ENCODE results near the gene CER1. TPM values are rescaled to one million over a fixed set of nuclear protein-coding genes. Genes with fewer than 3 reads are reported as not detected.

CER1 gene
- total and polyA plus RNA-seq, 2 of the 8 experiments (the other 6 are each of a cell fraction or from before 2014, with no cell fraction given), result 0.26 to 3.4 TPM

DNA sequence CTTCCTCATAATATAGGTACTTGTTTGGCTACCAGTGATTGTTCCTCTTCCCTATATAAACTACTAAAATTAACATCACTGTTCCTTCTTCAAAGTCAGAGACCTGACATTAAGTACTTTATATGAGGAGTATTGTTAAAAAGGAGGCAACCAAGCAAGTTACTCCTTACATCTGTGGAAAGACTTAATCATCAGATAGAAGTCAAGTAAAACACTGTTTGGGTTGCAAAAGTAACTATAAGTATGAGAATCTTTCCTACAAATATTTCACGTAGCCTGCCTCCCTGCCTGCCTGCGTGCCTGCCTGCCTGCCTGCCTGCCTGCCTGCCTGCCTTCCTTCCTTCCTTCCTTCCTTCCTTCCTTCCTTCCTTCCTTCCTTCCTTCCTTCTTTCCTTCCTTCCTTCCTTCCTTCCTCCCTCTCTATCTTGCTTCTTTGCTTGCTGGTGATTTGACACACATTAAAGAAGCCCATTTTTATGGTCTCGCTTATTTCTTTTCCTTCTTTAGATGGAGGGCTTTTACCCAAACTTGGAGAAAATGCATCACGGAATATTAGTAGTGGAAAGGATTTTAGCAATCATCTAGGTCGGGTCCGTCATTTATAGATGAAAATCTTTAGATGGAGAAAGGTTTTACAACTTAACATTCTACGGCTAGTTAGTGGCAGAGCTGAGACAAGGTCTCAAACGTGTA is 3.2 kb downstream of the CER1 start:
- WGBS, 2 experiments (ENCODE audit: extremely low coverage in 1 of 2, insufficient coverage in 1 of 2, insufficient read length in 1 of 2, insufficient replicate concordance in 2 of 2, low coverage in 1 of 2, low lambda C conversion rate in 2 of 2, missing lambda C conversion rate in 1 of 2), result 84% methylated on average over 8 of the region's 8 CpGs; no CpG with 5 or more reads in 1 of the 2 experiments
- Histone ChIP-seq H2AFZ (ENCODE audit: low read length) (no peak overlapping the region), H2BK5ac (ENCODE audit: low read depth, low read length) (no peak overlapping the region), H3K36me3 (ENCODE audit: control insufficient read depth in 2 of 4, insufficient read depth in 4 of 4, low read length in 3 of 4) (no peaks in the 10 kb centered on the region), H2BK12ac (ENCODE audit: low read depth, low read length) (no peak overlapping the region), H3K23me2 (ENCODE audit: low read depth, low read length) (no peaks in the 10 kb centered on the region; the same call in 1 of the 2 replicates), H4K8ac (ENCODE audit: extremely low read depth, insufficient read depth, low read length) (no peak overlapping the region), H3K9ac (replicated peaks in 1 of 4; ENCODE audit: extremely low read depth in 1 of 4, low read depth in 3 of 4, low read length in 3 of 4) (no peak overlapping the region), H2BK20ac (ENCODE audit: low read length) (no peak overlapping the region), H3K79me1 (ENCODE audit: low read depth, low read length) (no peaks in the 10 kb centered on the region), H4K91ac (replicated peaks; ENCODE audit: insufficient read length, low read length) (no peak overlapping the region), H3K4me3 (ENCODE audit: extremely low read depth in 1 of 4, insufficient read depth in 2 of 4, low read depth in 3 of 4, low read length in 4 of 4) (no peak overlapping the region), H3K9me3 (ENCODE audit: insufficient read depth in 2 of 2, low read depth in 1 of 2, low read length in 1 of 2) (no peaks in the 10 kb centered on the region), H2BK120ac (replicated peaks; ENCODE audit: low read depth, low read length) (no peak overlapping the region), H3K23ac (ENCODE audit: insufficient read length) (no peak overlapping the region), H3K4ac (replicated peaks; ENCODE audit: insufficient read length, low read depth, low read length) (no peak overlapping the region), H3K79me2 (ENCODE audit: control insufficient read depth in 1 of 2, insufficient read depth in 2 of 2, low read length in 2 of 2) (no peaks in the 10 kb centered on the region), H3K4me2 (ENCODE audit: insufficient read depth in 1 of 2, low read depth in 2 of 2, low read length in 2 of 2) (no peak overlapping the region), H3K27ac (ENCODE audit: low read depth, low read length) (no peak overlapping the region), H3K18ac (ENCODE audit: extremely low read depth, low read length) (no peak overlapping the region), H3K56ac (replicated peaks; ENCODE audit: insufficient read length, low read depth, low read length) (no peak overlapping the region), H2BK15ac (ENCODE audit: low read length) (no peak overlapping the region), H4K5ac (ENCODE audit: insufficient read length, low read depth, low read length) (no peak overlapping the region), H3K14ac (ENCODE audit: insufficient read length) (no peak overlapping the region), H3K27me3 (replicated peaks in 1 of 4; ENCODE audit: control insufficient read depth in 3 of 4, extremely low read depth in 1 of 4, insufficient read depth in 3 of 4, low read length in 3 of 4) (peaks cover 25 to 49% (median 33%) of the 10 kb centered on the region in 4 experiments), H2AK5ac (ENCODE audit: low read depth, low read length) (no peak overlapping the region), H4K20me1 (replicated peaks in 1 of 2; ENCODE audit: control insufficient read depth in 1 of 2, insufficient read depth in 2 of 2, low read length in 2 of 2) (peaks cover 0 to 1% of the 10 kb centered on the region in 2 experiments), H3K4me1 (replicated peaks in 1 of 4; ENCODE audit: control insufficient read depth in 3 of 4, insufficient read depth in 4 of 4, low read length in 3 of 4) (peaks cover 4 to 8% (median 6%) of the 10 kb centered on the region in 4 experiments; a peak in 6 of 7 replicates)
- DNase-seq (ENCODE audit: low read depth in 1 of 2, low spot score in 2 of 2), result no peak
- TF ChIP-seq ASH2L (IDR thresholded peaks at IDR 0.05; ENCODE audit: low read length) (no peak), SRF (IDR thresholded peaks at IDR 0.05; ENCODE audit: low read depth, low read length) (no peak), GABPA (IDR thresholded peaks at IDR 0.05; ENCODE audit: borderline replicate concordance, insufficient read depth, low read length) (no peak), HDAC6 (IDR thresholded peaks at IDR 0.05; ENCODE audit: low read depth, low read length) (no peak), TAF1 (IDR thresholded peaks at IDR 0.05; ENCODE audit: low read depth, low read length) (no peak), BCL11A (IDR thresholded peaks at IDR 0.05; ENCODE audit: low read depth in 2 of 2, low read length in 2 of 2) (no peak), TBP (IDR thresholded peaks at IDR 0.05; ENCODE audit: low read depth, low read length) (no peak), KDM5A (IDR thresholded peaks at IDR 0.05; ENCODE audit: low read length) (no peak), RNF2 (IDR thresholded peaks at IDR 0.05; ENCODE audit: borderline replicate concordance, low read depth, low read length, missing control alignments, poor library complexity, severe bottlenecking) (no peak), JUN (IDR thresholded peaks at IDR 0.05; ENCODE audit: low read depth, low read length) (no peak)
- TF ChIP-seq, protein P1, sequence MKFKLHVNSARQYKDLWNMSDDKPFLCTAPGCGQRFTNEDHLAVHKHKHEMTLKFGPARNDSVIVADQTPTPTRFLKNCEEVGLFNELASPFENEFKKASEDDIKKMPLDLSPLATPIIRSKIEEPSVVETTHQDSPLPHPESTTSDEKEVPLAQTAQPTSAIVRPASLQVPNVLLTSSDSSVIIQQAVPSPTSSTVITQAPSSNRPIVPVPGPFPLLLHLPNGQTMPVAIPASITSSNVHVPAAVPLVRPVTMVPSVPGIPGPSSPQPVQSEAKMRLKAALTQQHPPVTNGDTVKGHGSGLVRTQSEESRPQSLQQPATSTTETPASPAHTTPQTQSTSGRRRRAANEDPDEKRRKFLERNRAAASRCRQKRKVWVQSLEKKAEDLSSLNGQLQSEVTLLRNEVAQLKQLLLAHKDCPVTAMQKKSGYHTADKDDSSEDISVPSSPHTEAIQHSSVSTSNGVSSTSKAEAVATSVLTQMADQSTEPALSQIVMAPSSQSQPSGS (IDR thresholded peaks at IDR 0.05; ENCODE audit: low read length), result no peak
- ChIA-PET POLR2A (ENCODE audit: partially characterized antibody) (no interaction called here), CTCF (ENCODE audit: partially characterized antibody) (no interaction called here)
- FAIRE-seq, result no peak
